GM12878 (cell line): ENCODE results near the gene BTBD9. TPM values are rescaled to one million over a fixed set of nuclear protein-coding genes. Genes with fewer than 3 reads are reported as not detected.

Experiments
- ATAC-seq: fragments of 200-7000 bp; cut with Tn5 transposase; 3 replicates; pipeline ENCODE4 v1.9.1; 2020; ENCODE audit warnings: mild to moderate bottlenecking, moderate library complexity
- BruUV-seq: library from RNA; stranded (reverse); fragments of 400-500 nt; replicated peaks from 2 replicates; lab custom pipeline; 2021; lab: Mats Ljungman, UMichigan
- CTCF ChIA-PET: fragments of 300-600 bp; sonication (Branson Sonifier 250); formaldehyde crosslinking; extraction: SDS; loops from one replicate; lab custom pipeline; 2021; ENCODE audit warnings: inconsistent platforms; lab: Yijun Ruan, JAX
- POLR2A ChIA-PET: fragments of 350-600 bp; formaldehyde crosslinking; extraction: SDS; loops from one replicate; lab custom pipeline; 2021; ENCODE audit warnings: inconsistent platforms; lab: Charles Lee
- RAD21 ChIA-PET: fragments of 300-600 bp; sonication (Branson Sonifier 250); formaldehyde crosslinking; loops from one replicate; lab custom pipeline; 2023; ENCODE audit warnings: antibody characterized with exemption; ENCODE audit not compliant: unreplicated experiment; lab: Charles Lee
- SMC1A ChIA-PET: fragments of 300-600 bp; sonication (Branson Sonifier 250); formaldehyde crosslinking; loops from one replicate; lab custom pipeline; 2023; ENCODE audit not compliant: unreplicated experiment, uncharacterized antibody; lab: Charles Lee
- DNase-seq: peaks from one replicate; pipeline ENCODE4 v3.0.0-alpha.2; 2011; ENCODE audit warnings: low read depth, low spot score
- FAIRE-seq: peaks from 3 replicates; lab custom pipeline; 2011; peaks lifted over from hg19 to GRCh38; lab: Jason Lieb, UNC
- H2AFZ ChIP-seq: 2 replicates; pipeline ENCODE4 v1.6.0; 2011; ENCODE audit warnings: low read depth, low read length, control low read depth; ENCODE audit not compliant: control insufficient read depth
- H3K27ac ChIP-seq: 2 replicates; pipeline ENCODE4 v1.5.1; 2011; ENCODE audit warnings: control low read depth; ENCODE audit not compliant: control insufficient read depth, insufficient read depth
- H3K27me3 ChIP-seq, 2 experiments: replicated peaks in 1 of 2; 2 replicates each; pipeline versions ENCODE4 v1.6.0 to v1.6.1; 2011; ENCODE audit warnings: low read length in 1 of 2; ENCODE audit not compliant: control insufficient read depth in 2 of 2, insufficient read depth in 2 of 2
- H3K36me3 ChIP-seq, 2 experiments: 2 replicates each; pipeline ENCODE4 v1.5.1; 2011; ENCODE audit warnings: low read length in 1 of 2; ENCODE audit not compliant: control insufficient read depth in 2 of 2, insufficient read depth in 2 of 2
- H3K4me1 ChIP-seq: 2 replicates; pipeline ENCODE4 v1.6.1; 2011; ENCODE audit warnings: mild to moderate bottlenecking, low read length, moderate library complexity, mixed read lengths; ENCODE audit not compliant: control insufficient read depth, insufficient read depth
- H3K4me2 ChIP-seq: 2 replicates; pipeline ENCODE4 v1.6.0; 2011; ENCODE audit warnings: control low read depth; ENCODE audit not compliant: control insufficient read depth, insufficient read depth
- H3K4me3 ChIP-seq: fragments of 200-600 bp; sonication (generic); 2 replicates; pipeline ENCODE4 v1.5.1; 2016
- H3K79me2 ChIP-seq: 2 replicates; pipeline ENCODE4 v1.6.0; 2011; ENCODE audit warnings: low read length; ENCODE audit not compliant: control insufficient read depth, insufficient read depth
- H3K9ac ChIP-seq: 2 replicates; pipeline ENCODE4 v1.8.0; 2011; ENCODE audit warnings: low read length, control low read depth, mixed read lengths; ENCODE audit not compliant: control insufficient read depth, insufficient read depth
- H3K9me3 ChIP-seq: replicated peaks from 3 replicates; pipeline ENCODE4 v1.5.1; 2011; ENCODE audit warnings: mild to moderate bottlenecking, low read length; ENCODE audit not compliant: control insufficient read depth, insufficient read depth
- H4K20me1 ChIP-seq: 2 replicates; pipeline ENCODE4 v1.6.0; 2011; ENCODE audit not compliant: control insufficient read depth, insufficient read depth
- CREM ChIP-seq: IDR thresholded peaks from 2 replicates; pipeline ENCODE4 v1.6.1; 2014; ENCODE audit warnings: antibody characterized with exemption, low read depth
- NRF1 ChIP-seq: conservative IDR thresholded peaks from 2 replicates; pipeline ENCODE4 v1.6.1; 2011; ENCODE audit warnings: mild to moderate bottlenecking, low read depth, low read length, improper control_type of control experiment
- PAX8 ChIP-seq: fragments of 450-650 bp; IDR thresholded peaks from 2 replicates; pipeline ENCODE4 v1.6.1; 2017; ENCODE audit warnings: mild to moderate bottlenecking, moderate library complexity
- RCOR1 ChIP-seq: conservative IDR thresholded peaks from 2 replicates; pipeline ENCODE4 v1.6.1; 2012; ENCODE audit warnings: low read depth, low read length, improper control_type of control experiment
- RELA ChIP-seq: fragments of 450-650 bp; IDR thresholded peaks from 2 replicates; pipeline ENCODE4 v1.8.0; 2014; ENCODE audit warnings: borderline replicate concordance; ENCODE audit not compliant: partially characterized antibody
- STAT3 ChIP-seq: IDR thresholded peaks from 2 replicates; pipeline ENCODE4 v1.6.1; 2011; ENCODE audit warnings: low read depth, low read length, improper control_type of control experiment
- WGBS: methylation state at CpG from one replicate; pipeline ENCODE4 v1.1.6; 2016; ENCODE audit warnings: low lambda C conversion rate; ENCODE audit not compliant: insufficient replicate concordance, insufficient coverage; ENCODE audit errors: missing lambda C conversion rate; 5-methylcytosine and 5-hydroxymethylcytosine counted together
- in situ Hi-C: fragments of 300-500 bp; cut with MboI; formaldehyde crosslinking; loops from 9 replicates; pipeline ENCODE4 v1.14.3; 2018; ENCODE audit warnings: mixed read lengths
- intact Hi-C: fragments of 100-400 bp; cut with micrococcal nuclease; formaldehyde crosslinking; loops from one replicate; pipeline ENCODE4 v1.14.2; 2022; ENCODE audit not compliant: unreplicated experiment
- polyA plus RNA-seq, 11 experiments: library from polyadenylated mRNA; depleted of rRNA in 4 of 11; unstranded in 6 of 11; stranded (reverse) in 5 of 11; fragments of >200 nt; fragmentation: Nextera tagmentation in 4 of 11; fragmentation: Illumina TruSeq in 1 of 11; extraction: Ambion mirVana in 4 of 11; extraction: Trizol in 1 of 11; gene quantifications; 1 replicate in 1 of 11; 2 replicates in 10 of 11; pipeline versions ENCODE4 v1.2.1 to v1.2.3, GENCODE V29; 2011 to 2016; ENCODE audit warnings: inconsistent platforms in 2 of 11, missing spikeins in 2 of 11, low read depth in 1 of 11
- total RNA-seq, 4 experiments: library from RNA; depleted of rRNA in 3 of 4; stranded (reverse); fragments of >200 nt in 3 of 4; fragmentation: Illumina TruSeq in 1 of 4; extraction: Trizol in 1 of 4; gene quantifications; 2 replicates each; pipeline versions ENCODE4 v1.2.1 to v1.2.3, GENCODE V29; 2013 to 2021
- TF ChIP-seq, protein P1 (sequence below): IDR thresholded peaks from 2 replicates; pipeline ENCODE4 v1.6.1; 2012; ENCODE audit warnings: improper control_type of control experiment, low read depth, low read length; ENCODE audit not compliant: insufficient replicate concordance
- TF ChIP-seq, protein P2 (sequence below): fragments of 450-650 bp; IDR thresholded peaks from 2 replicates; pipeline ENCODE4 v1.6.1; 2017; ENCODE audit warnings: mild to moderate bottlenecking

BTBD9 gene
- total and polyA plus RNA-seq, 10 of the 15 experiments (the other 5 are each of a cell fraction or from before 2014, with no cell fraction given): 0.22 to 8.6 (median 4.6) TPM

DNA sequence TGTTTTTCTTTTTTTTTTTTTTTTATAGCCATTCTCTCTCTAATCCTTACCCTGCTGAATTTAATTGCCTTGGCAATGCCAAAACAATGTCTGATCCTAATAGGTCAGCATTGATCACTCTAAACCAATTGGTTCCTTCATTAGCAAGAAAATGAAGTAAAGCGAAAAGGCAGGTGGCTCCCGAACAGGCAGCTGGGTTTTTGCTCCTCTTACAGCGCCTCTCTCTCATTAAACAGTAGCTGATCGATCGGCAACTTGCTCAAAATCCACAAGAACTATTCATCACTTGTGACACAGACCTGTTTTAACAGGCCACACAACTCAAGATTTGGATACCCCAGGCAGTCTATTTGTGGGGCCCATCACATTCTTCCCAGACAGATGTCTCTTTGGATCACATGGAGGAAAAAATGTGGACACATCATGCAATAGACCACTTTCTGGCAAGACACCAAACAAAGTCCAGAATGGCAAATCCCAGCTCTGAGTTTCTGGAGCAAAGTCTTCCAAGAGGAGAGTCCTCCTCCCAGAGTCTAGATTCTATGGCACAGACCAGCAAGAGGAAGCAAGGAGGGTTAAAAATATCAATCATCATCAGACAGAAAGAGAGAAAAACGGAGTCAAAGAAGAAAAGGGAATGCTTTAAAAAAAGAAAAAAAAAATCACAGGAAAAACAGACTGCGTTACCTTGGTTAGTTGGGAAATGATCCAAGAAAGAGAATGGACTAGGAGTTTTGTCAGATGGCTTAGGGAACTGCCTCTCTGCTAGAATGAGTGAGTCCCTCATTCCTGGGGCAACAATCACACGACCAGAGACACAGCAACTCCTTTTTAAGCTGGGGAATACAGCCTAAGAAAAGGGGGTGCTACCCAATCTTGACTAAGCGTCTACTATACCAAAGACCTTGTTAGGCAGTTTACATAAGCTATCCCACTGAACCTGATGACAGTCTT, 247.8 kb downstream of the BTBD9 start:
- no peaks in the 10 kb centered on the region for H4K20me1 ChIP-seq
- intact Hi-C loops: no loop called here
- no peak overlapping the region for H3K27ac ChIP-seq
- ChIA-PET RAD21 (no interaction called here), POLR2A (interaction anchor here (0.5 kb wide), 1 partner anchor 509 kb away, joined by 3 read pairs; no protein-coding TSS in a partner anchor), CTCF (interaction anchor here (0.6 to 1.2 kb wide), 2 partner anchors 130 to 375 kb away, joined by 3 to 4 read pairs; no protein-coding TSS in a partner anchor), SMC1A (no interaction called here)
- no peak overlapping the region for H3K9ac ChIP-seq
- no peaks in the 10 kb centered on the region for H3K4me1 ChIP-seq
- in situ Hi-C loops: no loop called here
- FAIRE-seq (no peak), ATAC-seq (no peak), DNase-seq (no peak)
- H3K4me2 ChIP-seq: no peak overlapping the region
- WGBS: 87% methylated on average over 9 of the region's 9 CpGs
- H3K79me2 ChIP-seq: no peaks in the 10 kb centered on the region
- no peak overlapping the region for H2AFZ ChIP-seq
- H3K36me3 ChIP-seq: no peaks in the 10 kb centered on the region
- no peak for TF ChIP-seq STAT3
- TF ChIP-seq, protein P1, sequence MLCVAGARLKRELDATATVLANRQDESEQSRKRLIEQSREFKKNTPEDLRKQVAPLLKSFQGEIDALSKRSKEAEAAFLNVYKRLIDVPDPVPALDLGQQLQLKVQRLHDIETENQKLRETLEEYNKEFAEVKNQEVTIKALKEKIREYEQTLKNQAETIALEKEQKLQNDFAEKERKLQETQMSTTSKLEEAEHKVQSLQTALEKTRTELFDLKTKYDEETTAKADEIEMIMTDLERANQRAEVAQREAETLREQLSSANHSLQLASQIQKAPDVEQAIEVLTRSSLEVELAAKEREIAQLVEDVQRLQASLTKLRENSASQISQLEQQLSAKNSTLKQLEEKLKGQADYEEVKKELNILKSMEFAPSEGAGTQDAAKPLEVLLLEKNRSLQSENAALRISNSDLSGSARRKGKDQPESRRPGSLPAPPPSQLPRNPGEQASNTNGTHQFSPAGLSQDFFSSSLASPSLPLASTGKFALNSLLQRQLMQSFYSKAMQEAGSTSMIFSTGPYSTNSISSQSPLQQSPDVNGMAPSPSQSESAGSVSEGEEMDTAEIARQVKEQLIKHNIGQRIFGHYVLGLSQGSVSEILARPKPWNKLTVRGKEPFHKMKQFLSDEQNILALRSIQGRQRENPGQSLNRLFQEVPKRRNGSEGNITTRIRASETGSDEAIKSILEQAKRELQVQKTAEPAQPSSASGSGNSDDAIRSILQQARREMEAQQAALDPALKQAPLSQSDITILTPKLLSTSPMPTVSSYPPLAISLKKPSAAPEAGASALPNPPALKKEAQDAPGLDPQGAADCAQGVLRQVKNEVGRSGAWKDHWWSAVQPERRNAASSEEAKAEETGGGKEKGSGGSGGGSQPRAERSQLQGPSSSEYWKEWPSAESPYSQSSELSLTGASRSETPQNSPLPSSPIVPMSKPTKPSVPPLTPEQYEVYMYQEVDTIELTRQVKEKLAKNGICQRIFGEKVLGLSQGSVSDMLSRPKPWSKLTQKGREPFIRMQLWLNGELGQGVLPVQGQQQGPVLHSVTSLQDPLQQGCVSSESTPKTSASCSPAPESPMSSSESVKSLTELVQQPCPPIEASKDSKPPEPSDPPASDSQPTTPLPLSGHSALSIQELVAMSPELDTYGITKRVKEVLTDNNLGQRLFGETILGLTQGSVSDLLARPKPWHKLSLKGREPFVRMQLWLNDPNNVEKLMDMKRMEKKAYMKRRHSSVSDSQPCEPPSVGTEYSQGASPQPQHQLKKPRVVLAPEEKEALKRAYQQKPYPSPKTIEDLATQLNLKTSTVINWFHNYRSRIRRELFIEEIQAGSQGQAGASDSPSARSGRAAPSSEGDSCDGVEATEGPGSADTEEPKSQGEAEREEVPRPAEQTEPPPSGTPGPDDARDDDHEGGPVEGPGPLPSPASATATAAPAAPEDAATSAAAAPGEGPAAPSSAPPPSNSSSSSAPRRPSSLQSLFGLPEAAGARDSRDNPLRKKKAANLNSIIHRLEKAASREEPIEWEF: no peak
- no peak for TF ChIP-seq RELA
- no peak for TF ChIP-seq CREM
- TF ChIP-seq, protein P2, sequence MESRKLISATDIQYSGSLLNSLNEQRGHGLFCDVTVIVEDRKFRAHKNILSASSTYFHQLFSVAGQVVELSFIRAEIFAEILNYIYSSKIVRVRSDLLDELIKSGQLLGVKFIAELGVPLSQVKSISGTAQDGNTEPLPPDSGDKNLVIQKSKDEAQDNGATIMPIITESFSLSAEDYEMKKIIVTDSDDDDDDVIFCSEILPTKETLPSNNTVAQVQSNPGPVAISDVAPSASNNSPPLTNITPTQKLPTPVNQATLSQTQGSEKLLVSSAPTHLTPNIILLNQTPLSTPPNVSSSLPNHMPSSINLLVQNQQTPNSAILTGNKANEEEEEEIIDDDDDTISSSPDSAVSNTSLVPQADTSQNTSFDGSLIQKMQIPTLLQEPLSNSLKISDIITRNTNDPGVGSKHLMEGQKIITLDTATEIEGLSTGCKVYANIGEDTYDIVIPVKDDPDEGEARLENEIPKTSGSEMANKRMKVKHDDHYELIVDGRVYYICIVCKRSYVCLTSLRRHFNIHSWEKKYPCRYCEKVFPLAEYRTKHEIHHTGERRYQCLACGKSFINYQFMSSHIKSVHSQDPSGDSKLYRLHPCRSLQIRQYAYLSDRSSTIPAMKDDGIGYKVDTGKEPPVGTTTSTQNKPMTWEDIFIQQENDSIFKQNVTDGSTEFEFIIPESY: no peak
- no peak for TF ChIP-seq NRF1
- no peak for TF ChIP-seq PAX8
- TF ChIP-seq RCOR1: no peak
- H3K27me3 ChIP-seq: no peaks in the 10 kb centered on the region
- H3K9me3 ChIP-seq: no peaks in the 10 kb centered on the region
- H3K4me3 ChIP-seq: no peak overlapping the region
- no TSS peak for BruUV-seq
